ENCODE data around the gene C1orf74.
A peak's percentile ranks its signal among the peaks of the same experiment; 100 is the strongest.

C1orf74 gene

GRCh38 chr1:209829716-209830115, 45.4 kb upstream of the C1orf74 start:
- Histone ChIP-seq H3K79me2 (ENCODE audit: control insufficient read depth, low read length) (peaks cover 36% of the 10 kb centered on the region), H4K20me1 (ENCODE audit: control insufficient read depth, insufficient read depth, low read depth, low read length) (no peaks in the 10 kb centered on the region), H3F3A (ENCODE audit: control insufficient read depth, insufficient read depth) (peaks cover 5% of the 10 kb centered on the region), H3K27me3 (ENCODE audit: control insufficient read depth, low read length) (no peaks in the 10 kb centered on the region), H3K36me3 (ENCODE audit: control insufficient read depth, low read length) (peaks cover 53% of the 10 kb centered on the region), H3K4me3 (ENCODE audit: low read length) (peak overlapping the region; percentile 100), H3K4me2 (ENCODE audit: low read length) (peak overlapping the region; percentile 48), H3K4me1 (ENCODE audit: control insufficient read depth, low read length) (peaks cover 22% of the 10 kb centered on the region), H3K9me2 (replicated peaks; ENCODE audit: control insufficient read depth, low read length) (no peaks in the 10 kb centered on the region), H3K27ac (ENCODE audit: low read depth, low read length) (no peak overlapping the region), H3K9me3 (ENCODE audit: control insufficient read depth, insufficient read depth, low read length) (no peaks in the 10 kb centered on the region)
- no peak for TF ChIP-seq EZH2phosphoT487 (IDR thresholded peaks at IDR 0.05; ENCODE audit: borderline replicate concordance, low read length)
- no peak for TF ChIP-seq CTCF (IDR thresholded peaks at IDR 0.05; ENCODE audit: low read depth, low read length, poor library complexity, severe bottlenecking)

- H3K9me3 ChIP-seq (ENCODE audit: control insufficient read depth, insufficient read depth, low read length), result no peaks in the 10 kb centered on the region
- H4K20me1 ChIP-seq (ENCODE audit: control insufficient read depth, insufficient read depth, low read depth, low read length), result no peaks in the 10 kb centered on the region
- H3K4me1 ChIP-seq (ENCODE audit: control insufficient read depth, low read length), result peaks cover 22% of the 10 kb centered on the region
- H3K27me3 ChIP-seq (ENCODE audit: control insufficient read depth, low read length), result no peaks in the 10 kb centered on the region; the same call in 1 of the 2 replicates
- H3K36me3 ChIP-seq (ENCODE audit: control insufficient read depth, low read length), result peaks cover 32% of the 10 kb centered on the region
- peaks cover 36% of the 10 kb centered on the region for H3K79me2 ChIP-seq (ENCODE audit: control insufficient read depth, low read length)
- peaks cover 5% of the 10 kb centered on the region for H3F3A ChIP-seq (ENCODE audit: control insufficient read depth, insufficient read depth)
- peak within 1 kb of the TSS; percentile 100 for H3K4me3 ChIP-seq (ENCODE audit: low read length)
- no peaks in the 10 kb centered on the region for H3K9me2 ChIP-seq (replicated peaks; ENCODE audit: control insufficient read depth, low read length)
- peak within 1 kb of the TSS; percentile 71 for H3K27ac ChIP-seq (ENCODE audit: low read depth, low read length)
- TF ChIP-seq EZH2phosphoT487 (IDR thresholded peaks at IDR 0.05; ENCODE audit: borderline replicate concordance, low read length), result no peak
- TF ChIP-seq CTCF (IDR thresholded peaks at IDR 0.05; ENCODE audit: low read depth, low read length, poor library complexity, severe bottlenecking), result peak; percentile 63
- peak within 1 kb of the TSS; percentile 74 for H3K4me2 ChIP-seq (ENCODE audit: low read length)
Measured at GRCh38 chr1:209827384-209828262, 43.3 kb upstream of the C1orf74 start, which contains the start of gene UTP25. TSS of gene UTP25 (plus strand) at chr1:209827972. CDS start at chr1:209828064, 92 bp downstream.

DNA sequence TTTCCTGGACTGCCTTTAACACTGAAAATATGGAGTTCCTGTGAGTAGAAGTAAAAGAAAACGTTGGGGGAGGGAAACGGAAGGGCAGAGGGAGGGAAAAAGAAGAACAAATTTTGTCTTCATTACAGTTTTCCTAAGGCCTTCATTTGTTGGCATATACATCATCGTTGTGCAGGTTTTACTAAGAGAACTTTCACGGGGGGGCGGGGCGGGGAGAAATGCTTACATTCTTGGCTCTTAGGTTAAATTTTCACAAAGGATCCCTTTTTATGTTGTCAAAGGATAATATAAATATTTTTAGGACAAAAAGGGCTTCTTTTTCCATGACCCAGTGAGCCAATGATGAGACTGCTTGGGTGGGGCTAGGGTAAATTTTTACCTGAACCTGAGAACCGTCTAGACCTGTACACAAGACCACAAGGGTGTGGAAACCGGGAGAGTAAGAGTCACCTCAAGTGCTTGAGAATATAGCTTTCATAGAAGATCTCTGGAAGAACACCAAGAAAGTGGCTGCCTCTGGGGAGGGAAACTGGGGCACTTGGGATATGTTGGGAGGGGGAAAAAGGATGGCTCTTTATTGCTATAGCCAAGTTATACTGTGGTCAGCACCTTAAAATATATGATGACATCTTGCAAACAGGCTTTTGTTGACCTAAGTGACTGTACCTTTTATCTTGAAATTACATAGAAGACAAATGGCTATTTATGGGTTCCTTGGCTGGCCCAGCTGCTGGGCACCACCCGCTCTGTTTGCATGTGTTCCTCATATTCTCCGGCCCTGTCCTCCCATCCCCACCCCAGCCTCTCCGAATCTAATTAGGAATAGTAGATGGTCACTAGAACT, 41.5 kb upstream of the C1orf74 start:
- Histone ChIP-seq H3K4me3 (ENCODE audit: low read length) (no peak overlapping the region), H3K27ac (ENCODE audit: low read depth, low read length) (no peak overlapping the region), H4K20me1 (ENCODE audit: control insufficient read depth, insufficient read depth, low read depth, low read length) (no peaks in the 10 kb centered on the region), H3F3A (ENCODE audit: control insufficient read depth, insufficient read depth) (peaks cover 3% of the 10 kb centered on the region), H3K36me3 (ENCODE audit: control insufficient read depth, low read length) (peaks cover 16% of the 10 kb centered on the region), H3K79me2 (ENCODE audit: control insufficient read depth, low read length) (peaks cover 31% of the 10 kb centered on the region), H3K27me3 (ENCODE audit: control insufficient read depth, low read length) (no peaks in the 10 kb centered on the region; the same call in 1 of the 2 replicates), H3K4me1 (ENCODE audit: control insufficient read depth, low read length) (peaks cover 22% of the 10 kb centered on the region), H3K9me3 (ENCODE audit: control insufficient read depth, insufficient read depth, low read length) (no peaks in the 10 kb centered on the region), H3K4me2 (ENCODE audit: low read length) (no peak overlapping the region), H3K9me2 (replicated peaks; ENCODE audit: control insufficient read depth, low read length) (no peaks in the 10 kb centered on the region)
- no peak for TF ChIP-seq CTCF (IDR thresholded peaks at IDR 0.05; ENCODE audit: low read depth, low read length, poor library complexity, severe bottlenecking)
- no peak for TF ChIP-seq EZH2phosphoT487 (IDR thresholded peaks at IDR 0.05; ENCODE audit: borderline replicate concordance, low read length)
